IMR-90 (cell line): ENCODE results near the gene ZNF653. TPM values are rescaled to one million over a fixed set of nuclear protein-coding genes. Genes with fewer than 3 reads are reported as not detected.

Experiments
- ATAC-seq: fragments of 200-7000 bp; cut with Tn5 transposase; 2 replicates; pipeline ENCODE4 v1.9.1; 2020; ENCODE audit warnings: low read depth, mild to moderate bottlenecking, moderate library complexity
- BruUV-seq: library from RNA; stranded (reverse); fragments of 400-500 nt; replicated peaks from 2 replicates; lab custom pipeline; 2021; lab: Mats Ljungman, UMichigan
- CTCF ChIA-PET: fragments of 300-600 bp; formaldehyde crosslinking; extraction: SDS; loops from one replicate; lab custom pipeline; 2021; ENCODE audit warnings: antibody characterized with exemption; lab: Yijun Ruan, JAX
- POLR2A ChIA-PET: fragments of 300-600 bp; sonication (Branson Sonifier 250); formaldehyde crosslinking; loops from one replicate; lab custom pipeline; 2022; ENCODE audit warnings: antibody characterized with exemption; ENCODE audit not compliant: unreplicated experiment; lab: Charles Lee
- DNase-seq: peaks from one replicate; pipeline ENCODE4 v3.0.0; 2013
- H2AFZ ChIP-seq: replicated peaks from 2 replicates; pipeline ENCODE3; 2013; ENCODE audit warnings: low read length, mild to moderate bottlenecking; ENCODE audit not compliant: poor library complexity
- H2AK5ac ChIP-seq: 2 replicates; pipeline ENCODE4 v1.6.1; 2013; ENCODE audit warnings: low read depth, low read length, inconsistent platforms
- H2AK9ac ChIP-seq: replicated peaks from 2 replicates; pipeline ENCODE3; 2013; ENCODE audit warnings: mild to moderate bottlenecking, low read depth, low read length, moderate library complexity; ENCODE audit not compliant: poor library complexity
- H2BK120ac ChIP-seq: 2 replicates; pipeline ENCODE4 v1.6.1; 2013; ENCODE audit warnings: low read depth, low read length, inconsistent platforms
- H2BK15ac ChIP-seq: 3 replicates; pipeline ENCODE4 v1.6.1; 2013; ENCODE audit warnings: low read depth, low read length, inconsistent platforms
- H2BK20ac ChIP-seq: 2 replicates; pipeline ENCODE4 v1.6.1; 2013; ENCODE audit warnings: low read depth, mild to moderate bottlenecking, inconsistent platforms, low read length, moderate library complexity
- H2BK5ac ChIP-seq: 2 replicates; pipeline ENCODE4 v1.6.1; 2013; ENCODE audit warnings: mild to moderate bottlenecking, low read depth, low read length, inconsistent platforms; ENCODE audit not compliant: poor library complexity, severe bottlenecking
- H3K14ac ChIP-seq: replicated peaks from 2 replicates; pipeline ENCODE4 v1.6.1; 2013; ENCODE audit warnings: low read depth, low read length, inconsistent platforms
- H3K18ac ChIP-seq: 2 replicates; pipeline ENCODE4 v1.6.1; 2013; ENCODE audit warnings: low read depth, low read length, control low read depth
- H3K23ac ChIP-seq: 2 replicates; pipeline ENCODE4 v1.6.1; 2013; ENCODE audit warnings: low read depth, low read length, inconsistent platforms
- H3K27ac ChIP-seq: 2 replicates; pipeline ENCODE4 v1.5.1; 2013; ENCODE audit warnings: mild to moderate bottlenecking, control low read depth, low read length; ENCODE audit not compliant: insufficient read depth
- H3K27me3 ChIP-seq: 2 replicates; pipeline ENCODE4 v1.6.1; 2013; ENCODE audit warnings: low read length; ENCODE audit not compliant: control insufficient read depth, insufficient read depth
- H3K36me3 ChIP-seq: 2 replicates; pipeline ENCODE4 v1.6.1; 2013; ENCODE audit warnings: low read length, mixed read lengths; ENCODE audit not compliant: control insufficient read depth, insufficient read depth
- H3K4ac ChIP-seq: 2 replicates; pipeline ENCODE4 v1.6.1; 2013; ENCODE audit warnings: low read depth, low read length, inconsistent platforms
- H3K4me1 ChIP-seq: 2 replicates; pipeline ENCODE4 v1.6.1; 2013; ENCODE audit warnings: low read length, mixed read lengths; ENCODE audit not compliant: control insufficient read depth, insufficient read depth
- H3K4me2 ChIP-seq: 2 replicates; pipeline ENCODE4 v1.6.1; 2013; ENCODE audit warnings: low read depth, mild to moderate bottlenecking, control low read depth, low read length, moderate library complexity
- H3K4me3 ChIP-seq: 2 replicates; pipeline ENCODE4 v1.5.1; 2013; ENCODE audit warnings: low read depth, mild to moderate bottlenecking, control low read depth, low read length, moderate library complexity; ENCODE audit not compliant: insufficient read depth
- H3K56ac ChIP-seq: 2 replicates; pipeline ENCODE4 v1.6.1; 2013; ENCODE audit warnings: low read length, inconsistent platforms; ENCODE audit not compliant: insufficient read depth; ENCODE audit errors: extremely low read depth
- H3K79me1 ChIP-seq, 2 experiments: 2 replicates each; pipeline ENCODE4 v1.6.1; 2013; ENCODE audit warnings: low read length in 2 of 2, inconsistent platforms in 1 of 2, low read depth in 1 of 2
- H3K9ac ChIP-seq: 2 replicates; pipeline ENCODE4 v1.6.1; 2013; ENCODE audit warnings: low read depth, low read length, control low read depth
- H3K9me1 ChIP-seq: 2 replicates; pipeline ENCODE4 v1.6.1; 2013; ENCODE audit warnings: low read length, inconsistent platforms; ENCODE audit not compliant: insufficient read depth
- H3K9me3 ChIP-seq: 2 replicates; pipeline ENCODE4 v1.6.1; 2013; ENCODE audit warnings: low read length; ENCODE audit not compliant: control insufficient read depth, insufficient read depth
- H4K20me1 ChIP-seq: 2 replicates; pipeline ENCODE4 v1.6.1; 2013; ENCODE audit warnings: low read length, inconsistent platforms; ENCODE audit not compliant: insufficient read depth
- H4K5ac ChIP-seq: 2 replicates; pipeline ENCODE4 v1.6.1; 2013; ENCODE audit warnings: mild to moderate bottlenecking, low read depth, low read length, control low read depth
- H4K8ac ChIP-seq, 2 experiments: 2 replicates each; pipeline ENCODE4 v1.6.1; 2013; ENCODE audit warnings: low read depth in 2 of 2, low read length in 2 of 2, control low read depth in 1 of 2, inconsistent platforms in 1 of 2
- H4K91ac ChIP-seq: 2 replicates; pipeline ENCODE4 v1.6.1; 2013; ENCODE audit warnings: low read depth, low read length, inconsistent platforms; ENCODE audit not compliant: insufficient read depth
- CHD1 ChIP-seq: IDR thresholded peaks from 2 replicates; pipeline ENCODE4 v1.6.1; 2012; ENCODE audit warnings: low read depth, low read length, improper control_type of control experiment
- CTCF ChIP-seq: conservative IDR thresholded peaks from 2 replicates; pipeline ENCODE4 v1.5.1; 2012; ENCODE audit warnings: mild to moderate bottlenecking, low read depth, low read length, improper control_type of control experiment
- ELK1 ChIP-seq: fragments of 150-350 bp; IDR thresholded peaks from 2 replicates; pipeline ENCODE4 v1.6.1; 2016; ENCODE audit warnings: low read depth, mild to moderate bottlenecking, low read length, moderate library complexity, borderline replicate concordance
- FOS ChIP-seq: fragments of 150-350 bp; IDR thresholded peaks from 2 replicates; pipeline ENCODE4 v1.6.1; 2016; ENCODE audit warnings: low read depth, low read length
- NFE2L2 ChIP-seq: fragments of 150-350 bp; IDR thresholded peaks from 2 replicates; pipeline ENCODE4 v1.6.1; 2016; ENCODE audit warnings: low read depth, mild to moderate bottlenecking, low read length
- USF2 ChIP-seq: fragments of 150-350 bp; IDR thresholded peaks from 2 replicates; pipeline ENCODE4 v1.6.1; 2017; ENCODE audit warnings: mild to moderate bottlenecking, antibody characterized with exemption, low read length, low read depth
- WGBS, 2 experiments: methylation state at CpG; one replicate each; pipeline versions ENCODE4 v1.1.5 to v1.1.7; 2013; ENCODE audit warnings: missing lambda C conversion rate in 2 of 2; ENCODE audit not compliant: insufficient read length in 1 of 2; ENCODE audit errors: extremely low coverage in 2 of 2; 5-methylcytosine and 5-hydroxymethylcytosine counted together
- dilution Hi-C: fragments of 300-500 bp; cut with HindIII; formaldehyde crosslinking; loops from one replicate; pipeline ENCODE4 v1.14.3; 2018; ENCODE audit warnings: low sequenced_read_pairs; ENCODE audit not compliant: unreplicated experiment
- in situ Hi-C: fragments of 300-500 bp; cut with MboI; formaldehyde crosslinking; loops from 3 replicates; pipeline ENCODE4 v1.14.3; 2019; ENCODE audit warnings: low sequenced_read_pairs, inconsistent platforms, mixed read lengths
- intact Hi-C: fragments of 100-400 bp; cut with micrococcal nuclease; formaldehyde crosslinking; loops from 2 replicates; pipeline ENCODE4 v1.10.0; 2022
- polyA plus RNA-seq, 3 experiments: library from polyadenylated mRNA; depleted of rRNA; stranded (reverse); fragments of >200 nt; gene quantifications; 2 replicates each; pipeline ENCODE4 v1.2.3, GENCODE V29; 2012; ENCODE audit warnings: low replicate concordance in 1 of 3
- total RNA-seq: library from RNA; depleted of rRNA; stranded (reverse); fragments of >200 nt; gene quantifications from 2 replicates; pipeline ENCODE4 v1.2.3, GENCODE V29; 2012

Gene ZNF653
- total and polyA plus RNA-seq, 2 of the 4 experiments (the other 2 are of a cell fraction): 3.9 to 9.0 TPM

DNA sequence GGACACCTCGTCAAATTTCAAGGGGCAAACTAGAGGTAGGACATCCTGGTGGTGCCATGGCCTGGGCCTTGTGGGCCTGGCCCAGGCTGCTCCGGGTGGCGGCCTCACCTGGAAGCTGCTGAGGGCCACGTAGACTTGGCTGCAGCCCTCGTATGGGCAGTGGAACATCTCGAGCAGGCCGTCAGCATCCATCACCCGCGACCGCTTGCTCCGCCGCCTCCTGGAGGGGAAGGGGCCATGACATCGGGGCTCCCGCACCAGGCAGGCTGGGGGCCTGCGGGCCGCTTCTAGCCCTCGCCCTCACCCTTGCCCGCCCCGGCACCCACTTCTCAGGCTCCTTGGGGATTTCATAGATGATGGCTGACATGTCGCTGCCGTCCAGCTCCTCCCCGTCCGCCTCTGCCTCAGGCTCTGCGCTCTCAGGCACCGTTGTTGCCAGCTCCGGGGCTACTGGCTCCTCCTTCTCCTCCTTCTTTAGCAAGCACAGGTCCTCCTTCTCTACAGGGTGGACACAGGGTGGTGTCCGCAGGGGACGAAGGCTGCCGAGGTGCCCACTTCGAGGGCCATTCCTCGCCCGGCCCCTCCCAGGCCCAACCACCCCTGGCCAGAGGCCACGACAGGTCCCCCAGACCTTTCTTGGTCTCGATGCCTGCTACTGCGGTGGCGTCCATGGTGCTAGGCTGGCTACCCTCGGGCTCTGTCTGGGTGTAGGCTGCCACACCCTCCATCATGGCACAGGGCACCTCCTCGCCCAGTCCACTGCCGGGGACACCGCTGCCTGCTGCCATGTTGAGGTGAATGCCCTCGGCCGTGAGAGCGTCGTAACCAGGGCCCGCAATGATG lies 18.8 kb downstream of the ZNF653 start (continued):
- no peak for TF ChIP-seq FOS

DNA sequence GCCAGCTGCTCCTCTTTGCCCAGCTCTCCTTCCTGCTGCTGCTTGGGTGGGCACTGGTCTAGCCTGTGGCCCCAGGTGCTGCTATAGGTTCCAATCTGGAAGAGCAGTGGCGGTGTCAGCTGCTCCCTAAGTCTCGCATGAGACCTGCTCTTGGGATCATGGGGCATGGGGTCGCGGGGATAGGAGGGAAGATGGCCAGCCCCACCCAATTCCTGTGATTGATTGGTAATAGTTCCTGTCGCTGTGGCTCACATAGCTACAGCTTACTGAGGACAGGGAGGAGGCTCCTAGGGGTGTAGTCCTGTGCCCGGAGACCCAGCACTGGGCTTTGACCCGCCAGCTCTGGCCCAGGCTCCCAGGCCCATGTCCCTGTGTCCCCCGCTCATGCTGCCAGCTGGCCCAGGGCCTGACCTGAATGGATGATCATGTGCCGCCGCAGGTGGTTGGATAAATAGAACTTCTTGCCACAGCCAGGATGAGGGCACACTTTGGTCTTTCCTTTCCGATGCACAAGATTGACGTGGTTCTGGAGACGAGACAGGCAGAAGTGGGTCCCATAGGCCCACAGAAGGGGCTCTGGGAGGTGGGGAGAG lies 20.3 kb downstream of the ZNF653 start:
- Histone ChIP-seq H2BK20ac (no peak overlapping the region), H3K79me1 (no peaks in the 10 kb centered on the region), H3K9ac (no peak overlapping the region), H3K4me1 (peaks cover 2% of the 10 kb centered on the region; the same call in 1 of the 2 replicates), H3K23ac (no peak overlapping the region), H3K4me2 (no peak overlapping the region), H3K4me3 (no peak overlapping the region), H3K27ac (no peak overlapping the region), H3K14ac (no peak overlapping the region), H4K5ac (no peak overlapping the region), H3K27me3 (peaks cover 18% of the 10 kb centered on the region), H2BK15ac (no peak overlapping the region), H3K56ac (no peak overlapping the region), H2BK120ac (no peak overlapping the region), H4K8ac (no peak overlapping the region), H3K18ac (no peak overlapping the region), H2AK5ac (no peak overlapping the region), H3K9me1 (no peaks in the 10 kb centered on the region), H4K91ac (no peak overlapping the region), H2AK9ac (no peak overlapping the region), H2AFZ (no peak overlapping the region), H2BK5ac (no peak overlapping the region), H4K20me1 (no peaks in the 10 kb centered on the region), H3K4ac (no peak overlapping the region), H3K9me3 (no peaks in the 10 kb centered on the region), H3K36me3 (peaks cover 2% of the 10 kb centered on the region; the same call in 1 of the 2 replicates)
- no TSS peak for BruUV-seq
- WGBS, 2 experiments: 96% methylated on average over 9 of the region's 13 CpGs; no CpG with 5 or more reads in 1 of the 2 experiments
- in situ Hi-C loops: no loop called here
- POLR2A ChIA-PET: interaction anchor here (0.6 kb wide), 1 partner anchor 73 kb away, joined by 3 read pairs; the partner anchor contains the start of gene ELOF1
- CTCF ChIA-PET: no interaction called here
- no peak for DNase-seq
- no peak for ATAC-seq
- dilution Hi-C loops: no loop called here
- no peak for TF ChIP-seq CTCF
- no peak for TF ChIP-seq USF2
- TF ChIP-seq CHD1: no peak
- TF ChIP-seq NFE2L2: no peak
- TF ChIP-seq ELK1: no peak
- intact Hi-C loops: no loop called here
